Mesothelial cell of epicardium (in vitro differentiated cells): ENCODE measurements around the gene APP. TPM values are rescaled to one million over a fixed set of nuclear protein-coding genes. Genes with fewer than 3 reads are reported as not detected.
A peak's percentile ranks its signal among the peaks of the same experiment; 100 is the strongest.

Source experiments
- DNase-seq, 2 experiments: peaks; one replicate each; pipeline ENCODE4 v3.0.0; 2021; ENCODE audit warnings: low spot score in 2 of 2; ENCODE audit not compliant: unreplicated experiment in 2 of 2
- H3K27ac Mint-ChIP-seq: 2 replicates; pipeline ENCODE4 v1.8.0; 2021; ENCODE audit warnings: mixed read lengths
- H3K27me3 Mint-ChIP-seq: 2 replicates; pipeline ENCODE4 v1.8.0; 2021; ENCODE audit warnings: low read depth, mixed read lengths
- H3K36me3 Mint-ChIP-seq: 2 replicates; pipeline ENCODE4 v1.8.0; 2021; ENCODE audit warnings: mixed read lengths
- H3K4me1 Mint-ChIP-seq: 2 replicates; pipeline ENCODE4 v1.8.0; 2021; ENCODE audit warnings: mixed read lengths
- H3K4me3 Mint-ChIP-seq: 2 replicates; pipeline ENCODE4 v1.8.0; 2021; ENCODE audit warnings: mild to moderate bottlenecking, moderate library complexity, mixed read lengths
- H3K9me3 Mint-ChIP-seq: 2 replicates; pipeline ENCODE4 v1.8.0; 2021; ENCODE audit warnings: mixed read lengths
- total RNA-seq: library from RNA; stranded (reverse); gene quantifications from 3 replicates; pipeline ENCODE4 v1.2.1, GENCODE V29; 2021
- TF ChIP-seq, protein P1 (sequence below): fragments of 200-600 bp; sonication (generic); IDR thresholded peaks from one replicate; pipeline ENCODE4 v1.5.0; 2021; ENCODE audit warnings: antibody characterized with exemption; ENCODE audit not compliant: unreplicated experiment

The APP gene
- total RNA-seq, 1 donor from 2014 or later: 495 TPM

DNA sequence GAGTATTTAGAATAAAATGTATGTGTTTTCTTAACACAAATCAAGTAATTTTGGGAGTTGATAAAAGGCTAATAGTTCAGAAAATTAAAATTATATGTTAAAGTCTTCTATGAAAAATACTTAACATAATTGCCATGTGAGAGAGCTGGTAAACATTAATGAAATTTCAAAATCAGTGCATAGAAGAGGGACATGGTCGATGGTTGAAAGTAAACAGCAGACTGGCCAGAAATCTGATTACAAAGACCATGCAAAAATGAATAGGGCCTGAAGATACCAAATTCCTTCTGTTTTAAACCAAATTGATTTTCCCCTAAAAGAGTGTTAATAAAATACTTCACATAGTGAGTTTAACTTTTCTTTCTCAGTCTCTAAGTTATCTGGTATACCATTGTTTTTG lies 307.5 kb downstream of the APP start:
- Mint-ChIP-seq H3K27me3 (no peaks in the 10 kb centered on the region), H3K4me3 (no peak overlapping the region), H3K27ac (no peak overlapping the region), H3K4me1 (peaks cover 28% of the 10 kb centered on the region), H3K9me3 (peaks cover 19% of the 10 kb centered on the region), H3K36me3 (peaks cover 8% of the 10 kb centered on the region)
- TF ChIP-seq, protein P1, sequence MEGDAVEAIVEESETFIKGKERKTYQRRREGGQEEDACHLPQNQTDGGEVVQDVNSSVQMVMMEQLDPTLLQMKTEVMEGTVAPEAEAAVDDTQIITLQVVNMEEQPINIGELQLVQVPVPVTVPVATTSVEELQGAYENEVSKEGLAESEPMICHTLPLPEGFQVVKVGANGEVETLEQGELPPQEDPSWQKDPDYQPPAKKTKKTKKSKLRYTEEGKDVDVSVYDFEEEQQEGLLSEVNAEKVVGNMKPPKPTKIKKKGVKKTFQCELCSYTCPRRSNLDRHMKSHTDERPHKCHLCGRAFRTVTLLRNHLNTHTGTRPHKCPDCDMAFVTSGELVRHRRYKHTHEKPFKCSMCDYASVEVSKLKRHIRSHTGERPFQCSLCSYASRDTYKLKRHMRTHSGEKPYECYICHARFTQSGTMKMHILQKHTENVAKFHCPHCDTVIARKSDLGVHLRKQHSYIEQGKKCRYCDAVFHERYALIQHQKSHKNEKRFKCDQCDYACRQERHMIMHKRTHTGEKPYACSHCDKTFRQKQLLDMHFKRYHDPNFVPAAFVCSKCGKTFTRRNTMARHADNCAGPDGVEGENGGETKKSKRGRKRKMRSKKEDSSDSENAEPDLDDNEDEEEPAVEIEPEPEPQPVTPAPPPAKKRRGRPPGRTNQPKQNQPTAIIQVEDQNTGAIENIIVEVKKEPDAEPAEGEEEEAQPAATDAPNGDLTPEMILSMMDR: no peak
- DNase-seq: no peak

DNA sequence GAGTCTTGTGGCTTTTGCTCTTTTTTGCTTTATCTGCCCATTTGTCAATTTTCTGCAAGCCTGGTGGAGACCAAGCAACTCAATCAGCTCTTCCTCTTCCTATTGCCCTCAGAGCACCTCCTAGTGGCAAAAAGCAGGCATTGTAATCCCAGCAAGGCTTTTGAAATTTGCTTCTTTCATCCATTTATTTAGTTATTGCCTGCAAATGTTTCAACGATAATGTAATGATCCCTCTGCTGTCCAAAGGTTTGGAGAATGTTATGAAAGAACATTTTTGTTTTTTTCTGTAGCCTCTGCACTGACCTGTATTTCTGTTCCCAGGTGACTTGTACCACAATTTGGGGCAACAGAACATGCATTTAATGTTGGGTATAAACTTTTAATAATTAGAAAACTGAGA lies 308.0 kb downstream of the APP start:
- no peak for DNase-seq
- TF ChIP-seq, protein P1: no peak
- H3K9me3 Mint-ChIP-seq: peaks cover 19% of the 10 kb centered on the region
- H3K4me3 Mint-ChIP-seq: no peak overlapping the region
- no peaks in the 10 kb centered on the region for H3K27me3 Mint-ChIP-seq
- H3K27ac Mint-ChIP-seq: no peak overlapping the region
- peaks cover 8% of the 10 kb centered on the region for H3K36me3 Mint-ChIP-seq
- H3K4me1 Mint-ChIP-seq: peaks cover 32% of the 10 kb centered on the region

DNA sequence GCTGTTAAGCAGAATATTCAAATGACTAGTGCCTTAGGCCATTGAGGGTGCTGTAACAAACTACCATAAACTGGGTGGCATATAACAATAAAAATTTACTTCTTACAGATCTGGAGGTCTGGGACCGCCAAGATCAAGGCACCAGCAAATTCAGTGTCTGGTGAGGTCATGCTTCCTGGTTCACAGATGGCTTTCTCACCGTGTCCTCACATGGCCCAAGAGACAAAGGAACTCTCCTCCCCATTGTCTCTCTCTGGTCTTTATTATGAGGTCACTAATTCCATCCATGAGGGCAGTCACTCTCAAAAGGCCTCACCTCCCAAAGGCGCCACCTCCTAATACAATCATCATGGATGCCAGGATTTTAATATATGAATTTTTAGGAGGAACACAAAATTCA lies 308.5 kb downstream of the APP start:
- H3K36me3 Mint-ChIP-seq: peaks cover 8% of the 10 kb centered on the region
- H3K4me1 Mint-ChIP-seq: peaks cover 29% of the 10 kb centered on the region
- TF ChIP-seq, protein P1: no peak
- no peak for DNase-seq
- no peak overlapping the region for H3K4me3 Mint-ChIP-seq
- H3K9me3 Mint-ChIP-seq: peaks cover 19% of the 10 kb centered on the region
- H3K27ac Mint-ChIP-seq: no peak overlapping the region
- no peaks in the 10 kb centered on the region for H3K27me3 Mint-ChIP-seq

DNA sequence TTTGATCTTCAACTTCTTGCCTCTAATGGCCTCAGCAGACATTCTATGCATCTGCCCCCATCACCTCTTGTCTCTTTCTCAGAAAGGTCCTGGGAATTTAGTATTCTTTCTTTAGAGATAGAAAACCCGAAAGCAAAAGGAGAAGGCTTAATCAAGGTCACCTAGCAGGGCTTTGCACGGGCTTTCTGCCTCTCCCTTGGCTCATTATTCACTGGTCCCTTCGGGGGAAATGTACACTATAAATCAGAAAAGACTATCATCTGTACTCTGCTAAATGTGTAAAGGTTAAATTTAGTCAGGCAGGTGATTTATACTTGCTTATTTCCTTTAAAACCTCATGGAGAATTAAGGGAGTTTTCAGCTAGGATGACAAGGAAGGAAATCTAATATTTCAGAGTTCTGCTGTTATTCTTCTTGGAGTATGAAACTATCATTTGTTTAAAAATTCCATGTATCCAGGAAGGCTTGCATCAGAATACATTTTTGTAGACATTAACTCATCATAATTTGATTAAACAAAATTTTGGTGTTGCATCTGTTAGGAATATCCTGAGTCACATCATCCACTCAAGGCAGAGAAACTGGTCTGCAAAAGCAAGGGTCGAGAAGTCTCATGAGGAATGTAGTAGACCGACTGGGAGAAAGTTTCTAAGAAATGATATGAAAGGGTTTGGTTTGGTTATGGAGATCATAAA lies 311.2 kb downstream of the APP start:
- H3K4me3 Mint-ChIP-seq: no peak overlapping the region
- no peak for DNase-seq
- H3K4me1 Mint-ChIP-seq: peaks cover 30% of the 10 kb centered on the region
- no peaks in the 10 kb centered on the region for H3K27me3 Mint-ChIP-seq
- TF ChIP-seq, protein P1: no peak
- peak overlapping the region; percentile 83 for H3K27ac Mint-ChIP-seq
- peaks cover 8% of the 10 kb centered on the region for H3K36me3 Mint-ChIP-seq
- H3K9me3 Mint-ChIP-seq: peaks cover 15% of the 10 kb centered on the region

DNA sequence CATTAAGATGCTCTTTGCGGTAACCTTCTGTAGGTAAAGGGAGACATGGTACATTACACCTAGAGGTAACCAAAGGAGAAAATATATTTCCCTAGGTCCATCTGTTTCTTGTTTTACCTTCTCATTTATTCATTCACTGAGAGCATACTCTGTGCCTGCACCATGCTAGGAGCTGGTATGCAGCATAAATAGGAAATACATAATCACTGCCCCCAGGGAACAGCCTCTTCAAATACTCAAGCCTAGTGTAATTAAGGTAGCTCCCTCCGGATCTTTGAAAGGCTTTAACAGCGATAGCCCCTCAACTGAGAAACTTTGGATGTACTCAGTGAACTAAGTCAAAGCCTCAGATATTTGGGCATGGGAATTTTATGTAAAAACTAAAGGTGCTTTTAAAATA lies 312.2 kb downstream of the APP start:
- Mint-ChIP-seq H3K9me3 (peaks cover 8% of the 10 kb centered on the region), H3K27me3 (no peaks in the 10 kb centered on the region), H3K4me1 (peaks cover 32% of the 10 kb centered on the region), H3K27ac (peak overlapping the region; percentile 83), H3K4me3 (no peak overlapping the region), H3K36me3 (peaks cover 3% of the 10 kb centered on the region)
- TF ChIP-seq, protein P1: no peak
- no peak for DNase-seq
